KG1 (cell line): Measurements from ENCODE around the gene PLEKHG1.

Experiments used
- DNase-seq: peaks from one replicate; lab custom pipeline; 2025; lab: John Stamatoyannopoulos, UW

The PLEKHG1 gene

DNA sequence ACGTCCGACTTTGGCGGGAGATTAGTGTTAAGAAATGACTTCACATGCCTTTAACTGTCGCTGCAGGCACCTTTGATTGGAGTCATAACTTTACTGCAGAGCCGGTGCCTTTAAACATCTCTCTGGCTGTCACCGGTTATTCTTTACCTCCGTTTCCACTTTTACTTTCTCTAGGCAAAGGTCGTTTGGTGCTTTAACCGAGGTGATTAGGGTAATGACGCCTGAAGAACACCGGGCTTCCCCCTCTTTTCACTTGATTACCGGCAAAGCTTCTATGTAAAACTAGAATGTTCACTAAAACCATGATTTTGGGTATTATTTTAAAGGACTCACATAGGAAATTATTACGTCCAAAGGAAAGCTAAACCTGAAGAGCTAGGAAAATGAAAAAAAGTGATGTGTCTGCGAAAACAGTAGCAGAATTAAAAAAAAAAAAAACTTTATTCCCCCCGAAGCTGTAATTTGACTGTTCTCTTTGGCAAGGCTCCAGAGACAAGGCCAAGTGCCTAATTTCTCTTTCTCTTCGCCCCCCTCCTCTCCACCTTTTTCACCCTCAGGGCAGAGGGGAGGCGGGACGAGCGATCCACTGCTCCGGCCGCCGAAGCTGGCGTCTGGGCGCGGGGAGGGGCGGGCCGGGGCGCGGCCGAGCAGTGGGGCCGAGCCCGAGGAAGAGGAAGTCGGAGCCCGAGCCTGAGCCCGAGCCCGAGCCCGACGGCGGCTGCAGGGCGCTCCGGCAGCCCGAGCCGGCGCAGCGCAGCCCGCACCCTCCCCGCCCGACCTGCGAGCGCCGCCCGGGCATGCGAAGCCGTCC lies at the start of gene PLEKHG1:
PLEKHG1 (plus strand) TSS at position 687 of the 811 bp plus-strand sequence. CDS start 133,797 bp downstream, outside the sequence.
- peak; percentile 23 for DNase-seq

DNA sequence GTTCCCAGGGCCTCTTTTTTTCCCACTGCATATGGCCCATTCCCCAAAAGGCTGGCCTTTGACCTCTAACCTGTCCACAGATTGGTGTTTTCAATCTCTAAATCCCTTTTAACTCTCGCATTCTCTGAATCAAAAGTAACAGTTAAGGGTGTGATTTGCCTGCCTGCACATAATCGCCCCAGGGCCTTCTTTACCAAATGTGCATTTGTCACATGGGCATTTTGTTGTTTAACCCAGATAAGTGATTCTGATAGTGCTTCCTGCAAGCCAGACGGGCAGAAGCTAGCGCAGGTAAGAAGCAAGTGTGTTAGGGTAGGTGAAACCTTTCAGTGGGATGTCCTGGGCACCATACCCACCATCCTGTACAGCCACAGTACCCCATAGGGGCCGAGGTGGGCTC lies 49.4 kb upstream of the PLEKHG1 start:
- DNase-seq: no peak

- DNase-seq: no peak
Measured at GRCh38 chr6:150557043-150557599, 42.6 kb upstream of the PLEKHG1 start.

GRCh38 chr6:150560004-150560883 lies 39.4 kb upstream of the PLEKHG1 start:
- no peak for DNase-seq

- no peak for DNase-seq
Measured at GRCh38 chr6:150560884-150561219, 38.8 kb upstream of the PLEKHG1 start.

GRCh38 chr6:150565945-150566344 lies 33.7 kb upstream of the PLEKHG1 start:
- DNase-seq: no peak

DNA sequence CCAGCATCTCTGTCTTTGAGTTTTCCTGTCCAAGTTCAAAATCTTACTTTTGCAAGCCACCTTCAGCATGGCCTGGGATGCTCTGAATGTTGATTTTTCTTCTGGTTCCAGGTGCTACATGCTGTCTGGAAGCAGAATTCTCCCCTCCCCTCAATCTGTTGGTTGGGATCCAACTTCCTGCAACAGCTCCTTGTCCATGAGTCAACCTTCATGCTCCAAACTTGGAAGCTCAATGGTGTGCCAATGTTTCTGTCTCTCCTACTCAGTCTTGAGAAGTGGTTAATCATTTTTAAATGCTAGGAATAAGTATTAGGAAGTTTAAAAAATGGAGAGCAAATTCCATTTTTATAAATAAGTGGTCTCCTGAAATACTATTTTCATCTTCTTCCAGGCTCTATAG lies 33.2 kb upstream of the PLEKHG1 start:
- DNase-seq: no peak

- no peak for DNase-seq
Measured at GRCh38 chr6:150567380-150567779, 32.3 kb upstream of the PLEKHG1 start.

DNA sequence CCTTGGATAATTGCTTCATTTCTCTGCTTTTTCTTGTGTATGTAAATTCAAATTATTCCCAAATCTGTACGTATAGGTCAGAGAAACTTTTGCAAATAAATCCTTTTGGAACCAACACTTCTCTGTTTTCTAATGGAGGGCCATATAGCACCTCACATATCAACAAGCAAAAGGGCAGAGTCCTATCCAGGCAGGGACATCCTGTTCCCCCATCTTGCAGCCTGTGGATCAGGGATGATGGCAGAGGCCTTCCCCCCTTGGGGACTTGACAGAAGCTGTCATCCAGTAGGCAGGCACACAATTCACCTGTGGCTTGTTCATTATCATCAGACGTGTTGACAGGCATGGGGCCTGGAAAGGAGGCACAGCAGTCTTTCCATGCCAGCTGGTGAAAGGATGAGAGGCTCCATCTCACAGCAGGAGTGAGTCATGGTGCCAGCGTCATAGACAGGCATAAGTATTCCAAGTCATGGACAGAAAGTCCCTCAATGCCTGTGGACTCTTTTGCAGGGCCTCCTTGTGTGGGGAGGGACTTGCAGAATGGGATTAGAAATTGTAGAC lies 31.8 kb upstream of the PLEKHG1 start:
- DNase-seq: no peak

DNA sequence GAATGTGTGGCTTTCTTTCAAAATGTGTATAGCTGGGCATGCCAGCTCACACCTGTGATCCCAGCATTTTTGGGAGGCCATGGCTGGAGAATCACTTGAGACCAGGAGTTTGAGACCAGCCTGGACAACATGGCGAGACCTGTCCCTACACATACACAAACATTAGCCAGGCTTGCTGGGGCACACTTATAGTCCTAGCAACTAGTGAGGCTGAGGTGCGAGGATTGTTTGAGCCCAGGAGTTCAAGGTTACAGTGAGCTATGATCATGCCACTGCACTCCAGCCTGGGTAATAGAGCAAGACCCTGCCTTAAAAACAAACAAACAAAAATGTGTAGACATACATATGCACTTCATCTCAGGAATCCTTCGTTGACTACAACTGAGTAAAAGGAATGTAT lies 31.1 kb upstream of the PLEKHG1 start:
- DNase-seq: no peak

GRCh38 chr6:150569161-150569560 lies 30.5 kb upstream of the PLEKHG1 start:
- no peak for DNase-seq

GRCh38 chr6:150573041-150573681 lies 26.5 kb upstream of the PLEKHG1 start:
- DNase-seq: no peak

- no peak for DNase-seq
Measured at GRCh38 chr6:150575836-150576235, 23.8 kb upstream of the PLEKHG1 start.

GRCh38 chr6:150576651-150577226 lies 22.9 kb upstream of the PLEKHG1 start:
- no peak for DNase-seq

DNA sequence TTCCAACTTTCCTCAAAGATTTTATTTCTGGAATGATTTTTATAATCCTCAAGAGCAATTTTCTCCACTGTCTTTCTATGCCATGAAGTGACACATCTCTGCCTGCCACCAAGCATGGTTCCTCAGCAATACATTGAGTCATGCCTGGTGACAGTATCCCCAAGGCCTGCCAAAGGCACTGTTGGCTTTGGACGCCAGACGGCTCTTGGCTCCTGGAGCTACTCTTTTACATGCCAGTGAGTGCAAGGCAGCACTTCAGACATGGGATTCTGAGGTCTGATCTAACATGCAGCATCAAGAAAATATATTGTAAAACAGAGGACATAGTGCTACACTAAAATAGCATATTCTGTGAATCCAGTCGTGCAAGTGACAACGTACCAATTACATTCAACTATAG lies 20.1 kb upstream of the PLEKHG1 start:
- DNase-seq: no peak

GRCh38 chr6:150580489-150580888 lies 19.2 kb upstream of the PLEKHG1 start:
- no peak for DNase-seq

GRCh38 chr6:150584065-150584464 lies 15.6 kb upstream of the PLEKHG1 start:
- no peak for DNase-seq

DNA sequence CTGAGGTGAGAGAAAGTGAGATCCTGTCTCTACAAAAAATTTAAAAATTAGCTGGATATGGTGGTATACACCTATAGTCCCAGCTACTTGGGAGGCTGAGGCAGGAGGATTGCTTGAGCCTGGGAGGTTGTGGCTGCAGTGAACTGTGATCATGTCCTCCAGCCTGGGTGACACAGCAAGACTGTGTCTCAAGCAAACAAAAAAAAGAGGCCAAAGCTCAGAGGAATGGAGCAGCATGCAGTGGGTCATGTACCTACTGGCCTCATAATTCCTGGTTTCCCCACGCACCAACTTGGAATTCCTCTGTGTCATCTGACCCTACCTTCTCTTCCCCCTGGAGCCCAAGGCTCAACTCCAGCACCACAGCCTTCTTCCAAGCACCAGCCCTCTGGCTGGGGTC lies 15.1 kb upstream of the PLEKHG1 start:
- no peak for DNase-seq

- no peak for DNase-seq
Measured at GRCh38 chr6:150586850-150587359, 12.8 kb upstream of the PLEKHG1 start.

- no peak for DNase-seq
Measured at GRCh38 chr6:150587637-150588036, 12.0 kb upstream of the PLEKHG1 start.

DNA sequence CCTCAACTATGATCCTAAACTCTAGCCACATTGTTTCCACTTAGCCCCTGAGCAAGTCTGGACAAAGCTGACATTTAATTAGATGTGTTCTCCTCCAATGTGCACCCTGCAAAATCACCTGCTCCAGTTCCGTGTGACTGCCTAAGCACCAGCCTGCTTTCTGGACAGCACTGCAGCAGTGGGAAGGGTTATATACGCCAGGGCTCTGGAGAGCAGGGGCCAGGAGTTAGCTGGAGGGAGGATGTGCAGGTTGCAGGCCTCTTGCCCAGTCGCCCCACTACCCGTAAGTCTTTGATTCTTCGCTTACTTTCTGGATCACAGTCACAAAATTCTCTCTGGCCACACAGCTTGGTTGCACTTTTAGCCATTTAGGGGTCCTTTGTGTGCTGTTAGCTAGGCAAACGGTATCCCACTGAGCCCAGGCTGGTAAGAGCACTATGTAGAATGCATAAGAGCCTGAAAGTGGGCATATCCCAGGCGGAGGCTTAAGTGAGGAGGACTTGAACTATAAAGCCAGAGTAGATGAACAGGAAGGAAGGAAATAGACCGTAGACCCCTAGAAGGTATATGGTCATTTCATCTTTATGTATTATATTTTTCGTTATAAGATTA lies 10.7 kb upstream of the PLEKHG1 start:
- no peak for DNase-seq
